Measurements from ENCODE around the gene DACH1. TPM values are rescaled to one million over a fixed set of nuclear protein-coding genes. Genes with fewer than 3 reads are reported as not detected.

DACH1 gene
- total RNA-seq, 1 experiment from 2014 or later, result not detected

- intact Hi-C loops (cut with micrococcal nuclease), result loop anchor here (10.0 kb wide), 1 partner anchor 269 kb away; no protein-coding TSS in a partner anchor
- H3K79me2 ChIP-seq (ENCODE audit: low read length), result no peaks in the 10 kb centered on the region
- H2AFZ ChIP-seq (ENCODE audit: low read length), result no peak overlapping the region
- BruUV-seq (replicated peaks), result no TSS peak
- no peaks in the 10 kb centered on the region for H3K9me2 ChIP-seq (replicated peaks; ENCODE audit: low read length)
- H3K4me1 ChIP-seq (ENCODE audit: insufficient read depth, low read length), result no peaks in the 10 kb centered on the region
- CTCF ChIA-PET, result no interaction called here
- TF ChIP-seq CTCF (conservative IDR thresholded peaks at IDR 0.05; ENCODE audit: low read depth, low read length) (no peak), EZH2phosphoT487 (IDR thresholded peaks at IDR 0.05; ENCODE audit: borderline replicate concordance, low read length) (no peak)
- H3K27ac ChIP-seq (ENCODE audit: low read length), result no peak overlapping the region
- no peaks in the 10 kb centered on the region for H3K27me3 ChIP-seq (ENCODE audit: low read length)
- H3K9me3 ChIP-seq (ENCODE audit: low read length), result no peaks in the 10 kb centered on the region
- no peak overlapping the region for H3K4me2 ChIP-seq (ENCODE audit: low read length)
- POLR2A ChIA-PET (ENCODE audit: unreplicated experiment), result no interaction called here
- peak; percentile 46; the same call in 1 of the 2 replicates for ATAC-seq
- no peaks in the 10 kb centered on the region for H3K36me3 ChIP-seq (ENCODE audit: low read depth, low read length)
- no peak overlapping the region for H3K4me3 ChIP-seq (ENCODE audit: low read length)
- no peaks in the 10 kb centered on the region for H3F3A ChIP-seq (ENCODE audit: low read length, unreplicated experiment)
- H3K9ac ChIP-seq (ENCODE audit: low read length), result no peak overlapping the region
- no peaks in the 10 kb centered on the region for H4K20me1 ChIP-seq (ENCODE audit: low read length)
- no peak for DNase-seq
Observed at GRCh38 chr13:71605744-71606143, 261.3 kb downstream of the DACH1 start.

GRCh38 chr13:71603255-71603654 is 263.7 kb downstream of the DACH1 start:
- Histone ChIP-seq H3K79me2 (ENCODE audit: low read length) (no peaks in the 10 kb centered on the region), H4K20me1 (ENCODE audit: low read length) (no peaks in the 10 kb centered on the region), H3K4me1 (ENCODE audit: insufficient read depth, low read length) (no peaks in the 10 kb centered on the region), H3K4me2 (ENCODE audit: low read length) (no peak overlapping the region), H2AFZ (ENCODE audit: low read length) (no peak overlapping the region), H3K9ac (ENCODE audit: low read length) (no peak overlapping the region), H3K9me3 (ENCODE audit: low read length) (no peaks in the 10 kb centered on the region), H3K27me3 (ENCODE audit: low read length) (no peaks in the 10 kb centered on the region), H3K27ac (ENCODE audit: low read length) (no peak overlapping the region), H3K36me3 (ENCODE audit: low read depth, low read length) (no peaks in the 10 kb centered on the region), H3K4me3 (ENCODE audit: low read length) (no peak overlapping the region), H3F3A (ENCODE audit: low read length, unreplicated experiment) (no peaks in the 10 kb centered on the region), H3K9me2 (replicated peaks; ENCODE audit: low read length) (no peaks in the 10 kb centered on the region)
- no peak for DNase-seq
- POLR2A ChIA-PET (ENCODE audit: unreplicated experiment), result no interaction called here
- TF ChIP-seq EZH2phosphoT487 (IDR thresholded peaks at IDR 0.05; ENCODE audit: borderline replicate concordance, low read length) (no peak), CTCF (conservative IDR thresholded peaks at IDR 0.05; ENCODE audit: low read depth, low read length) (no peak), EZH2 (IDR thresholded peaks at IDR 0.05; ENCODE audit: low read length, unreplicated experiment) (no peak)
- ATAC-seq, result no peak
- CTCF ChIA-PET, result no interaction called here
- intact Hi-C loops (cut with micrococcal nuclease), result loop anchor here (10.0 kb wide), 1 partner anchor 272 kb away; no protein-coding TSS in a partner anchor
- no TSS peak for BruUV-seq (replicated peaks)

- no TSS peak for BruUV-seq (replicated peaks)
- H3K79me2 ChIP-seq (ENCODE audit: low read length), result no peaks in the 10 kb centered on the region
- no peaks in the 10 kb centered on the region for H4K20me1 ChIP-seq (ENCODE audit: low read length)
- H3K9ac ChIP-seq (ENCODE audit: low read length), result no peak overlapping the region
- no peaks in the 10 kb centered on the region for H3K9me3 ChIP-seq (ENCODE audit: low read length)
- H3K9me2 ChIP-seq (replicated peaks; ENCODE audit: low read length), result no peaks in the 10 kb centered on the region
- H3K4me1 ChIP-seq (ENCODE audit: insufficient read depth, low read length), result no peaks in the 10 kb centered on the region
- no peaks in the 10 kb centered on the region for H3F3A ChIP-seq (ENCODE audit: low read length, unreplicated experiment)
- intact Hi-C loops (cut with micrococcal nuclease), result loop anchor here (10.0 kb wide), 1 partner anchor 272 kb away; no protein-coding TSS in a partner anchor
- H2AFZ ChIP-seq (ENCODE audit: low read length), result no peak overlapping the region
- TF ChIP-seq EZH2phosphoT487 (IDR thresholded peaks at IDR 0.05; ENCODE audit: borderline replicate concordance, low read length), result no peak
- no peak overlapping the region for H3K27ac ChIP-seq (ENCODE audit: low read length)
- CTCF ChIA-PET, result no interaction called here
- H3K27me3 ChIP-seq (ENCODE audit: low read length), result no peaks in the 10 kb centered on the region
- H3K4me2 ChIP-seq (ENCODE audit: low read length), result no peak overlapping the region
- ATAC-seq (no peak), DNase-seq (no peak)
- POLR2A ChIA-PET (ENCODE audit: unreplicated experiment), result no interaction called here
- no peaks in the 10 kb centered on the region for H3K36me3 ChIP-seq (ENCODE audit: low read depth, low read length)
- no peak overlapping the region for H3K4me3 ChIP-seq (ENCODE audit: low read length)
Observed at GRCh38 chr13:71602344-71602743, 264.7 kb downstream of the DACH1 start.

Data from PC-3 (cell line).